ENCODE results near the gene ABHD10.
A peak's percentile ranks its signal among the peaks of the same experiment; 100 is the strongest.

Gene ABHD10

GRCh38 chr3:111978583-111979433 lies at the start of gene ABHD10:
Gene ABHD10 (plus strand): TSS chr3:111979026. CDS start chr3:111979062, 36 bp downstream.
- TF ChIP-seq CTCF (IDR thresholded peaks at IDR 0.05; ENCODE audit: insufficient read depth, low read depth, low read length, missing control alignments): no peak
- H3K4me3 ChIP-seq (ENCODE audit: low read depth, low read length): peak within 1 kb of the TSS; percentile 97

GRCh38 chr3:111929484-111929883 lies 49.3 kb upstream of the ABHD10 start:
- DNase-seq (ENCODE audit: low read depth): no peak
- no peak overlapping the region for H3K4me3 ChIP-seq (ENCODE audit: low read depth, low read length)
- TF ChIP-seq CTCF (IDR thresholded peaks at IDR 0.05; ENCODE audit: insufficient read depth, low read depth, low read length, missing control alignments): no peak

More at GRCh38 chr3:111978583-111979433, at the start of gene ABHD10:
- DNase-seq (ENCODE audit: low read depth): peak; percentile 98

- no peak overlapping the region for H3K4me3 ChIP-seq (ENCODE audit: low read depth, low read length)
- TF ChIP-seq CTCF (IDR thresholded peaks at IDR 0.05; ENCODE audit: insufficient read depth, low read depth, low read length, missing control alignments): no peak
- no peak for DNase-seq (ENCODE audit: low read depth)
Measured at GRCh38 chr3:111932946-111933345, 45.9 kb upstream of the ABHD10 start.

GRCh38 chr3:111936191-111936841 lies 42.5 kb upstream of the ABHD10 start:
- no peak for DNase-seq (ENCODE audit: low read depth)
- H3K4me3 ChIP-seq (ENCODE audit: low read depth, low read length): no peak overlapping the region
- TF ChIP-seq CTCF (IDR thresholded peaks at IDR 0.05; ENCODE audit: insufficient read depth, low read depth, low read length, missing control alignments): no peak

GRCh38 chr3:111936967-111937366 lies 41.9 kb upstream of the ABHD10 start:
- no peak for DNase-seq (ENCODE audit: low read depth)
- TF ChIP-seq CTCF (IDR thresholded peaks at IDR 0.05; ENCODE audit: insufficient read depth, low read depth, low read length, missing control alignments): no peak

GRCh38 chr3:111937871-111938270 lies 41.0 kb upstream of the ABHD10 start:
- no peak overlapping the region for H3K4me3 ChIP-seq (ENCODE audit: low read depth, low read length)
- TF ChIP-seq CTCF (IDR thresholded peaks at IDR 0.05; ENCODE audit: insufficient read depth, low read depth, low read length, missing control alignments): no peak
- DNase-seq (ENCODE audit: low read depth): no peak

More at GRCh38 chr3:111936967-111937366, 41.9 kb upstream of the ABHD10 start:
- H3K4me3 ChIP-seq (ENCODE audit: low read depth, low read length): no peak overlapping the region

All from GM12865 (cell line).